Parathyroid adenoma (tissue), 2 donors: ENCODE data around the gene PROM1.

ENCODE experiments used
- H2AFZ ChIP-seq: fragments of 300-600 bp; sonication (generic); one replicate; pipeline ENCODE4 v1.7.0; 2017; ENCODE audit warnings: antibody characterized with exemption, mild to moderate bottlenecking
- H3K27ac ChIP-seq: fragments of 300-600 bp; sonication (generic); one replicate; pipeline ENCODE4 v1.7.0; 2017
- H3K27me3 ChIP-seq: fragments of 300-600 bp; sonication (generic); one replicate; pipeline ENCODE4 v1.7.0; 2017; ENCODE audit warnings: low read length; ENCODE audit not compliant: control insufficient read depth, insufficient read depth
- H3K36me3 ChIP-seq: fragments of 300-600 bp; sonication (generic); one replicate; pipeline ENCODE4 v1.7.0; 2017; ENCODE audit warnings: low read length; ENCODE audit not compliant: control insufficient read depth, insufficient read depth
- H3K4me1 ChIP-seq: fragments of 300-600 bp; sonication (generic); one replicate; pipeline ENCODE4 v1.7.0; 2017; ENCODE audit warnings: control low read depth
- H3K4me2 ChIP-seq: fragments of 300-600 bp; sonication (generic); one replicate; pipeline ENCODE4 v1.7.0; 2017; ENCODE audit warnings: low read length
- H3K4me3 ChIP-seq: fragments of 300-600 bp; sonication (generic); one replicate; pipeline ENCODE4 v1.7.0; 2017; ENCODE audit warnings: low read depth, low read length
- H3K79me2 ChIP-seq: fragments of 300-600 bp; sonication (generic); one replicate; pipeline ENCODE4 v1.7.0; 2017; ENCODE audit warnings: control low read depth
- H3K9ac ChIP-seq: fragments of 300-600 bp; sonication (generic); one replicate; pipeline ENCODE4 v1.7.0; 2017; ENCODE audit warnings: mild to moderate bottlenecking
- H3K9me3 ChIP-seq: fragments of 300-600 bp; sonication (generic); one replicate; pipeline ENCODE4 v1.7.0; 2017; ENCODE audit warnings: low read length; ENCODE audit not compliant: control insufficient read depth
- TF ChIP-seq, protein P1 (sequence below): fragments of 300-600 bp; sonication (generic); IDR thresholded peaks from one replicate; pipeline ENCODE4 v1.7.0; 2017; ENCODE audit warnings: antibody characterized with exemption, mild to moderate bottlenecking
- donor health status: primary hyperparathyroidism.

PROM1 gene

DNA sequence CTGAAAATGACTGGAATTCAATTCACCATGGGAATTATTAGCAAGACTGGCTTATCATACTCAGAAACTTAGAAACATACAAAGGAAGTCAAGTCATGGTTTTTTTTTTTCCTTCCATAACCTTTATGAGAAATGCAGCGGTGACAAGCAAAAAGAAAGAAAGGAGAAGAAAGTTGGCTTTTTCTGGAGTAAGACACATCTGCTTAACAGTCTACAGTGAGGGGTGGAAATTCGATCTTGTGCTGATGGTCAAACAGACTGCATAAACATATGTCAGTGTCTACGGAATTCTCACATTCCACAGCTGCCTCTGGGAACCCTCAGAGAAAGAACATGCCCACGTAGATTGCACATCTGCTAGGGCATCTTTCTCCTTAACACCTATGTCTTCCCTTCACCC lies 54.6 kb downstream of the PROM1 start:
- Histone ChIP-seq H2AFZ (peak overlapping the region; percentile 11), H3K4me2 (no peak overlapping the region), H3K27me3 (no peaks in the 10 kb centered on the region), H3K4me1 (no peaks in the 10 kb centered on the region), H3K79me2 (no peaks in the 10 kb centered on the region), H3K4me3 (no peak overlapping the region), H3K36me3 (no peaks in the 10 kb centered on the region), H3K27ac (no peak overlapping the region), H3K9me3 (no peaks in the 10 kb centered on the region), H3K9ac (no peak overlapping the region)
- TF ChIP-seq, protein P1, sequence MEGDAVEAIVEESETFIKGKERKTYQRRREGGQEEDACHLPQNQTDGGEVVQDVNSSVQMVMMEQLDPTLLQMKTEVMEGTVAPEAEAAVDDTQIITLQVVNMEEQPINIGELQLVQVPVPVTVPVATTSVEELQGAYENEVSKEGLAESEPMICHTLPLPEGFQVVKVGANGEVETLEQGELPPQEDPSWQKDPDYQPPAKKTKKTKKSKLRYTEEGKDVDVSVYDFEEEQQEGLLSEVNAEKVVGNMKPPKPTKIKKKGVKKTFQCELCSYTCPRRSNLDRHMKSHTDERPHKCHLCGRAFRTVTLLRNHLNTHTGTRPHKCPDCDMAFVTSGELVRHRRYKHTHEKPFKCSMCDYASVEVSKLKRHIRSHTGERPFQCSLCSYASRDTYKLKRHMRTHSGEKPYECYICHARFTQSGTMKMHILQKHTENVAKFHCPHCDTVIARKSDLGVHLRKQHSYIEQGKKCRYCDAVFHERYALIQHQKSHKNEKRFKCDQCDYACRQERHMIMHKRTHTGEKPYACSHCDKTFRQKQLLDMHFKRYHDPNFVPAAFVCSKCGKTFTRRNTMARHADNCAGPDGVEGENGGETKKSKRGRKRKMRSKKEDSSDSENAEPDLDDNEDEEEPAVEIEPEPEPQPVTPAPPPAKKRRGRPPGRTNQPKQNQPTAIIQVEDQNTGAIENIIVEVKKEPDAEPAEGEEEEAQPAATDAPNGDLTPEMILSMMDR = no peak

DNA sequence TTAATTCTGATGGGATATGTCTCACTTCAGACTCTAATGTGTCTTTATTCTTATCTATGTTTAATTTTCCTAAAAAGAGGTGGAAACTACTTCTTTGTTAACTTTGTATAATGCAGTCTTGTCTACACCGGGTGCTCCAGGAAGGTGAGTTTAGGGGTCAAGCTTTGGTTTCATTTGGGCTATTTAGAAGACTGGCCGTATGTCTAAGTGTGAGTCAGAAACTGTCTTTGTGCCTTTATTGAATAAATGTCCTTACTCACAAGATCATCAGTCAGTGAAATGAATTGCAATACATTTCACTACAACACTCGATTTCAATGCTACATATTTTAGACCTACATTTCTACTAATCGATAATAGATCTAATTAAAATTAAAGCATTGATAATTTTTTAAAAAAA lies 56.2 kb downstream of the PROM1 start:
- no peaks in the 10 kb centered on the region for H3K4me1 ChIP-seq
- no peak overlapping the region for H3K9ac ChIP-seq
- no peaks in the 10 kb centered on the region for H3K36me3 ChIP-seq
- H3K27me3 ChIP-seq = no peaks in the 10 kb centered on the region
- no peaks in the 10 kb centered on the region for H3K79me2 ChIP-seq
- H3K9me3 ChIP-seq = no peaks in the 10 kb centered on the region
- H2AFZ ChIP-seq = no peak overlapping the region
- no peak overlapping the region for H3K4me2 ChIP-seq
- TF ChIP-seq, protein P1 = no peak
- H3K4me3 ChIP-seq = no peak overlapping the region
- no peak overlapping the region for H3K27ac ChIP-seq

DNA sequence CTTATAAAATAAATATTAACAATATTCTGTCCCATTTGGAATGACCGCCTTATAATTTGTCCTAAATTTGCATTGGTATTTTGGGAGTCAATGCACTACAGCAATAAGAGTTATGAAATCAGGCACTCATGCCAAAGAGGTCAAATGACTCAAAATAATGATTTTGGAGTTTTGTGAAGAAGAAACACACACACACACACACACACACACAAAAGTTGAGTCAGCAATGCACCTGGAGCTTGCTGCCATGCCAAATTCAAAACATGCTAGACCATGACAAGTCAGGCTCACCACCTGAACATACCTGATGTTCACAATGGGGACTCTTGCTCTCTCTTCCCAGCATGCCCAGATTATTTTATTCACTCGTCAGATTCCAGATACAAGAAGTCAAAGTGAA lies 56.7 kb downstream of the PROM1 start:
- H3K9ac ChIP-seq = no peak overlapping the region
- H3K27me3 ChIP-seq = no peaks in the 10 kb centered on the region
- no peak overlapping the region for H3K27ac ChIP-seq
- no peak overlapping the region for H3K4me2 ChIP-seq
- H3K36me3 ChIP-seq = no peaks in the 10 kb centered on the region
- H2AFZ ChIP-seq = no peak overlapping the region
- no peaks in the 10 kb centered on the region for H3K4me1 ChIP-seq
- no peaks in the 10 kb centered on the region for H3K79me2 ChIP-seq
- no peaks in the 10 kb centered on the region for H3K9me3 ChIP-seq
- TF ChIP-seq, protein P1 = no peak
- H3K4me3 ChIP-seq = no peak overlapping the region

DNA sequence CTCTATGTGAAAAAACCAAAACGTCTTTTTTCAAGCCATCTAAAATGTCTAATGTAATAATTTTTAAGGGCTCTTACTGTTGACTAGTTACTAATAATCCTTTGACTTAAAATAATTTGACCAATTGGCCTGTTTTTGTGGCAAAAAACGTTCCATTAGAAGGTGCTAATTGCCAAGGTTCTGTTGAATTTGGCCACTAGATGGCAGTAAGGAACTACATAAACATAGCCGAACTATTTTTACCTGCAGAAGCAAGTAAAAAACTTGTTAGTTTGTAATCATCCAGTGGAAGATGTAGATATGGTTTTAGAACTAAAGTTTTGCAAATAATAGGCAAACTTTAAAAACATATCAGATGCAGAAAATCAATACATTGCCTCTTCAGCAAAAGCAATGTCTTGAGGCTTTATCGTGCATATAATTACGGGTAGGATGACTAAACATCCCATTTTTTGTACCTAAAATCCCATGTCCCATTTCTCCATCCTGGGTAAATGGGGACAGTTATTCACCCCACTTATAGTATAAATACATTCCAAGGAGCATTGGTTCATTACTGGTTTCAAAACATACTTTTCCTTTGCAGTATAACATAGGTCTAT lies 57.6 kb downstream of the PROM1 start:
- H3K27me3 ChIP-seq = no peaks in the 10 kb centered on the region
- H3K9me3 ChIP-seq = no peaks in the 10 kb centered on the region
- H3K27ac ChIP-seq = no peak overlapping the region
- no peaks in the 10 kb centered on the region for H3K79me2 ChIP-seq
- H3K9ac ChIP-seq = no peak overlapping the region
- TF ChIP-seq, protein P1 = peak; percentile 62
- H3K4me1 ChIP-seq = no peaks in the 10 kb centered on the region
- no peak overlapping the region for H3K4me2 ChIP-seq
- H2AFZ ChIP-seq = no peak overlapping the region
- no peak overlapping the region for H3K4me3 ChIP-seq
- no peaks in the 10 kb centered on the region for H3K36me3 ChIP-seq

DNA sequence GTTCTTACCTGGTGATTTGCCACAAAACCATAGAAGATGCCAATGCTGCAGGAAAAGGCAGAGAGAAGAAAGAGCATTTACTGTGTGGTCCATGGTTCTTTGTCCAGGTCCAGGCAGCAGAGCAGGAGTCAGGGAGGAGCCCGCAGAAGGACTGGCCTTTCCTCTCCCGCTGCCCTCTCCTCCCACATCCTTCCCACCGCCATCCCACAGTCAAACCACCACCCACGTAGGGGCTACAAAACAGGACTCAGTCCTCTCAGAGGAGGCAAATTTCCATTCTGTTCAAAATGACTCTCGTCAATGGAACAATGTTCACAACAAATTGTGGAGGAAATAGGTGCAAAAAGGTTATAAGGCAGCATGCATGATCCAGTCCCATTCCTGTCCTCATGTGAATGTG lies 58.6 kb downstream of the PROM1 start:
- TF ChIP-seq, protein P1 = no peak
- Histone ChIP-seq H3K27me3 (no peaks in the 10 kb centered on the region), H3K4me2 (no peak overlapping the region)

More for the DNA sequence above, 58.6 kb downstream of the PROM1 start:
- Histone ChIP-seq H3K36me3 (no peaks in the 10 kb centered on the region), H3K9ac (no peak overlapping the region), H3K4me1 (no peaks in the 10 kb centered on the region), H2AFZ (no peak overlapping the region), H3K27ac (no peak overlapping the region), H3K79me2 (no peaks in the 10 kb centered on the region), H3K4me3 (no peak overlapping the region), H3K9me3 (no peaks in the 10 kb centered on the region)
